HCT116 (cell line): ENCODE measurements around the gene OPCML. TPM values are rescaled to one million over a fixed set of nuclear protein-coding genes. Genes with fewer than 3 reads are reported as not detected.

Source experiments
- ATAC-seq: fragments of 200-7000 bp; cut with Tn5 transposase; 2 replicates; pipeline ENCODE4 v1.9.1; 2020; ENCODE audit warnings: mild to moderate bottlenecking, moderate library complexity
- BruUV-seq: library from RNA; stranded (reverse); fragments of 400-500 nt; replicated peaks from 2 replicates; lab custom pipeline; 2021; lab: Mats Ljungman, UMichigan
- CTCF ChIA-PET: fragments of 300-600 bp; sonication (Branson Sonifier 250); formaldehyde crosslinking; loops from one replicate; lab custom pipeline; 2021; ENCODE audit warnings: antibody characterized with exemption; lab: Charles Lee
- POLR2A ChIA-PET: fragments of 300-600, 350-600 bp; sonication (Branson Sonifier 250); formaldehyde crosslinking; loops from one replicate; lab custom pipeline; 2021; ENCODE audit warnings: antibody characterized with exemption; lab: Charles Lee
- RAD21 ChIA-PET, 2 experiments: fragments of 300-600 bp; sonication (Branson Sonifier 250); formaldehyde crosslinking; loops; one replicate each; lab custom pipeline; 2023; ENCODE audit warnings: low total read pairs in 2 of 2; ENCODE audit not compliant: uncharacterized antibody in 2 of 2, unreplicated experiment in 2 of 2, low non-redundant PET in 1 of 2; lab: Charles Lee
- DNase-seq: peaks from one replicate; pipeline ENCODE4 v3.0.0-alpha.2; 2010; ENCODE audit warnings: low read depth, low spot score
- H2AFZ ChIP-seq: fragments of 200-600 bp; shearing (Covaris generic), sonication (generic); 2 replicates; pipeline ENCODE4 v1.6.1; 2017; ENCODE audit warnings: low read depth, mixed run types, mixed read lengths, antibody characterized with exemption, low read length; ENCODE audit not compliant: poor library complexity, severe bottlenecking
- H3K27ac ChIP-seq: 2 replicates; pipeline ENCODE4 v1.5.1; 2012; ENCODE audit warnings: low read depth, low read length
- H3K27me3 ChIP-seq: fragments of 200-600 bp; sonication (generic); 2 replicates; pipeline ENCODE4 v1.6.1; 2016; ENCODE audit warnings: mixed run types, low read length, mixed read lengths; ENCODE audit not compliant: insufficient read depth
- H3K36me3 ChIP-seq, 2 experiments: fragments of 200-500 bp in 1 of 2; fragments of 200-600 bp in 1 of 2; sonication (Bioruptor generic) in 1 of 2; sonication (generic) in 1 of 2; 2 replicates each; pipeline versions ENCODE4 v1.5.1 to v1.6.1; 2014 to 2016; ENCODE audit warnings: low read length in 2 of 2, inconsistent platforms in 1 of 2, mixed read lengths in 1 of 2, mixed run types in 1 of 2; ENCODE audit not compliant: insufficient read depth in 2 of 2, control insufficient read depth in 1 of 2
- H3K4me1 ChIP-seq, 2 experiments: fragments of 200-600 bp in 1 of 2; sonication (generic) in 1 of 2; 2 replicates each; pipeline versions ENCODE4 v1.5.1 to v1.6.1; 2012 to 2017; ENCODE audit warnings: low read length in 2 of 2, inconsistent platforms in 1 of 2, mild to moderate bottlenecking in 1 of 2, mixed read lengths in 1 of 2, mixed run types in 1 of 2, moderate library complexity in 1 of 2; ENCODE audit not compliant: insufficient read depth in 2 of 2, control insufficient read depth in 1 of 2
- H3K4me2 ChIP-seq: fragments of 200-600 bp; sonication (generic); 2 replicates; pipeline ENCODE4 v1.6.1; 2017; ENCODE audit warnings: mixed run types, low read length, mixed read lengths
- H3K4me3 ChIP-seq, 2 experiments: fragments of 200-600 bp in 1 of 2; sonication (generic) in 1 of 2; replicated peaks in 1 of 2; 2 replicates each; pipeline ENCODE4 v1.5.1; 2011 to 2016; ENCODE audit warnings: low read length in 2 of 2, control low read depth in 1 of 2, low read depth in 1 of 2, mild to moderate bottlenecking in 1 of 2, mixed read lengths in 1 of 2, mixed run types in 1 of 2
- H3K79me2 ChIP-seq: fragments of 200-600 bp; sonication (generic); 2 replicates; pipeline ENCODE4 v1.6.1; 2017; ENCODE audit warnings: mild to moderate bottlenecking, mixed run types, low read length, moderate library complexity, mixed read lengths; ENCODE audit not compliant: insufficient read depth
- H3K9ac ChIP-seq: fragments of 200-600 bp; sonication (generic); 2 replicates; pipeline ENCODE4 v1.6.1; 2016; ENCODE audit warnings: low read length, mixed read lengths
- H3K9me2 ChIP-seq: fragments of 200-600 bp; sonication (generic), shearing (Covaris generic); 2 replicates; pipeline ENCODE4 v1.6.1; 2017; ENCODE audit warnings: mixed run types, mild to moderate bottlenecking, moderate library complexity; ENCODE audit not compliant: insufficient read depth
- H3K9me3 ChIP-seq, 2 experiments: fragments of 200-500 bp in 1 of 2; fragments of 200-600 bp in 1 of 2; sonication (Bioruptor generic) in 1 of 2; sonication (generic) in 1 of 2; 2 replicates each; pipeline ENCODE4 v1.6.1; 2014 to 2017; ENCODE audit warnings: low read length in 2 of 2, mixed read lengths in 2 of 2, inconsistent platforms in 1 of 2, low read depth in 1 of 2, mild to moderate bottlenecking in 1 of 2, mixed run types in 1 of 2, moderate library complexity in 1 of 2; ENCODE audit not compliant: control insufficient read depth in 1 of 2, insufficient read depth in 1 of 2
- H4K20me1 ChIP-seq: fragments of 200-600 bp; sonication (generic), shearing (Covaris generic); 2 replicates; pipeline ENCODE4 v1.6.1; 2017; ENCODE audit warnings: mixed run types, mild to moderate bottlenecking, moderate library complexity; ENCODE audit not compliant: insufficient read depth
- ATF3 ChIP-seq: IDR thresholded peaks from 2 replicates; pipeline ENCODE4 v1.6.1; 2012
- CBX3 ChIP-seq: IDR thresholded peaks from 2 replicates; pipeline ENCODE4 v1.6.1; 2012; ENCODE audit warnings: low read depth
- CEBPB ChIP-seq: IDR thresholded peaks from 2 replicates; pipeline ENCODE4 v1.6.1; 2012; ENCODE audit warnings: low read depth
- EZH2 ChIP-seq: fragments of 200-600 bp; sonication (generic); IDR thresholded peaks from 2 replicates; pipeline ENCODE4 v1.6.1; 2017; ENCODE audit warnings: antibody characterized with exemption, mixed run types
- EZH2phosphoT487 ChIP-seq: fragments of 200-600 bp; IDR thresholded peaks from 2 replicates; pipeline ENCODE4 v1.6.1; 2018; ENCODE audit warnings: antibody characterized with exemption, borderline replicate concordance
- FOSL1 ChIP-seq: IDR thresholded peaks from 2 replicates; pipeline ENCODE4 v1.6.1; 2012; ENCODE audit warnings: low read depth
- JUND ChIP-seq: IDR thresholded peaks from 2 replicates; pipeline ENCODE4 v1.6.1; 2012
- POLR2A ChIP-seq: IDR thresholded peaks from 2 replicates; pipeline ENCODE4 v1.7.0; 2011; ENCODE audit warnings: borderline replicate concordance; ENCODE audit not compliant: insufficient read depth, insufficient read length; ENCODE audit errors: extremely low read depth
- POLR2AphosphoS5 ChIP-seq: IDR thresholded peaks from 2 replicates; pipeline ENCODE4 v1.6.1; 2011; ENCODE audit warnings: mild to moderate bottlenecking, low read depth, low read length, moderate library complexity
- RAD21 ChIP-seq: IDR thresholded peaks from 2 replicates; pipeline ENCODE4 v1.6.1; 2012; ENCODE audit warnings: low read depth, mild to moderate bottlenecking
- REST ChIP-seq: IDR thresholded peaks from 2 replicates; pipeline ENCODE4 v1.6.1; 2012; ENCODE audit warnings: low read depth
- SIN3A ChIP-seq: IDR thresholded peaks from 2 replicates; pipeline ENCODE4 v1.6.1; 2012; ENCODE audit warnings: low read depth
- SP1 ChIP-seq: IDR thresholded peaks from 2 replicates; pipeline ENCODE4 v1.6.1; 2012; ENCODE audit warnings: low read depth
- SRF ChIP-seq: IDR thresholded peaks from 2 replicates; pipeline ENCODE4 v1.6.1; 2012; ENCODE audit warnings: low read depth
- ZFX ChIP-seq: fragments of 450-650 bp; IDR thresholded peaks from 2 replicates; pipeline ENCODE4 v1.6.1; 2017
- intact Hi-C: fragments of 100-400 bp; cut with micrococcal nuclease; formaldehyde crosslinking; loops from 2 replicates; pipeline ENCODE4 v1.10.0; 2022
- total RNA-seq: library from RNA; stranded (reverse); gene quantifications from one replicate; pipeline ENCODE4 v1.2.1, GENCODE V29; 2021; ENCODE audit not compliant: unreplicated experiment
- TF ChIP-seq, protein P1 (sequence below), 3 experiments: fragments of 200-600 bp in 1 of 3; sonication (generic) in 1 of 3; IDR thresholded peaks in 2 of 3; conservative IDR thresholded peaks in 1 of 3; 2 replicates each; pipeline ENCODE4 v1.5.1; 2012 to 2017; ENCODE audit warnings: low read depth in 2 of 3, low read length in 2 of 3, antibody characterized with exemption in 1 of 3, borderline replicate concordance in 1 of 3, control low read depth in 1 of 3, mild to moderate bottlenecking in 1 of 3, mixed read lengths in 1 of 3, mixed run types in 1 of 3, moderate library complexity in 1 of 3; ENCODE audit not compliant: insufficient read depth in 1 of 3

Gene OPCML
- total RNA-seq, 1 experiment from 2014 or later = not detected

DNA sequence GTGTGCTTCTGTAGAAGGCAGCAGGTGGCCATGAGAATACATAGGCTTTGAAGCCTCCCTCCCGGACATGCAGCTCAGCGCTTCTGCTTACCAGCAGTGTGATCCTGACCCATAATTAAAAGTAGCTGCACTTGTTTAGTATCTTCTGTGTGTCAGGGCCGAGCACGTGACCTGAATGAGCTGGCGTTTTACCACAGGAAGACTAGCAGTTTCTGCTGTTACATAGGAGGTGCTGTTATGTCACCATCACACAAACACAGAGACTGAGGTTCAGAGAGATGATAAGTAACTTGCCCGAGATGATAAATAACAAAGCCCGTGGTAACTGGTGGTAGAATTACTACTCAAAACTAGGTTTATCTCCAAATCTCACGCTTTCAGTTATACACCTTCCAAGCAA lies 329.5 kb downstream of the OPCML start:
- Histone ChIP-seq H3K4me3 (no peak overlapping the region), H3K4me1 (no peaks in the 10 kb centered on the region), H3K27ac (no peak overlapping the region), H3K36me3 (no peaks in the 10 kb centered on the region), H3K27me3 (no peaks in the 10 kb centered on the region), H3K9ac (no peak overlapping the region), H4K20me1 (no peaks in the 10 kb centered on the region), H2AFZ (no peak overlapping the region), H3K9me2 (no peaks in the 10 kb centered on the region), H3K4me2 (no peak overlapping the region), H3K79me2 (no peaks in the 10 kb centered on the region), H3K9me3 (peaks cover 0 to 32% of the 10 kb centered on the region in 2 experiments; a peak in 2 of 4 replicates)
- RAD21 ChIA-PET = no interaction called here
- TF ChIP-seq RAD21 (no peak), POLR2AphosphoS5 (no peak), ATF3 (no peak), EZH2 (no peak), ZFX (no peak), FOSL1 (no peak), EZH2phosphoT487 (no peak), SRF (no peak), SP1 (no peak), JUND (no peak), POLR2A (no peak), CBX3 (no peak), REST (no peak), SIN3A (no peak), CEBPB (no peak)
- TF ChIP-seq, protein P1, sequence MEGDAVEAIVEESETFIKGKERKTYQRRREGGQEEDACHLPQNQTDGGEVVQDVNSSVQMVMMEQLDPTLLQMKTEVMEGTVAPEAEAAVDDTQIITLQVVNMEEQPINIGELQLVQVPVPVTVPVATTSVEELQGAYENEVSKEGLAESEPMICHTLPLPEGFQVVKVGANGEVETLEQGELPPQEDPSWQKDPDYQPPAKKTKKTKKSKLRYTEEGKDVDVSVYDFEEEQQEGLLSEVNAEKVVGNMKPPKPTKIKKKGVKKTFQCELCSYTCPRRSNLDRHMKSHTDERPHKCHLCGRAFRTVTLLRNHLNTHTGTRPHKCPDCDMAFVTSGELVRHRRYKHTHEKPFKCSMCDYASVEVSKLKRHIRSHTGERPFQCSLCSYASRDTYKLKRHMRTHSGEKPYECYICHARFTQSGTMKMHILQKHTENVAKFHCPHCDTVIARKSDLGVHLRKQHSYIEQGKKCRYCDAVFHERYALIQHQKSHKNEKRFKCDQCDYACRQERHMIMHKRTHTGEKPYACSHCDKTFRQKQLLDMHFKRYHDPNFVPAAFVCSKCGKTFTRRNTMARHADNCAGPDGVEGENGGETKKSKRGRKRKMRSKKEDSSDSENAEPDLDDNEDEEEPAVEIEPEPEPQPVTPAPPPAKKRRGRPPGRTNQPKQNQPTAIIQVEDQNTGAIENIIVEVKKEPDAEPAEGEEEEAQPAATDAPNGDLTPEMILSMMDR (IDR thresholded peaks at IDR 0.05 in 2 of 3, conservative IDR thresholded peaks at IDR 0.05 in 1 of 3; ENCODE audit: borderline replicate concordance in 1 of 3, insufficient read depth in 1 of 3, low read depth in 2 of 3, low read length in 2 of 3) = no peak
- intact Hi-C loops = no loop called here
- DNase-seq (no peak), ATAC-seq (no peak)
- CTCF ChIA-PET = no interaction called here
- POLR2A ChIA-PET = no interaction called here
- BruUV-seq = no TSS peak
